CD4-positive, alpha-beta T cell treated with Interferon alpha-2 for 1 hour (primary cell): ENCODE data around the gene MPV17L.
"Not testable (repeated sequence)": the region's sequence is repeated elsewhere in the genome, so short reads cannot be mapped to it uniquely, and the experiment has no call there.

ENCODE experiments used
- DNase-seq, 2 donors: peaks; one replicate each; pipeline ENCODE4 v3.0.0-alpha.2; 2020 to 2022

Gene MPV17L

DNA sequence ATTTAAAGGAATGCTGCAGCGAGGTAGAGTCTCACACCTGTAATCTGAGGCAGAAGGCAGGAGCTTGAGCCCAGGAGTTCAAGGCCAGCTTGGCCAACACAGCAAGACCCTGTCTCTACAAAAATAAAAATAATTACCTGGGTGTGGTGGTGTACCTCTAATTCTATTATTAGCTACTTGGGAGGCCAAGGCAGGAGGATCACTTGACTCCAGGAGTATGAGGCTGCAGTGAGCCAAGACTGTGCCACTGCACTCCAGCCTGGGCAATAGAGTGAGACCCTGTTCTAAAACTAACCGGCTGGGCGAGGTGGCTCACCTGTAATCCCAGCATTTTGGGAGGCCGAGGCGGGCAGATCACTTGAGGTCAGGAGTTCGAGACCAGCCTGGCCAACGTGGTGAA is 57.7 kb downstream of the MPV17L start:
- not testable (repeated sequence) for DNase-seq

- DNase-seq, result not testable (repeated sequence)
Observed at GRCh38 chr16:15454933-15455332, 59.4 kb downstream of the MPV17L start.

DNA sequence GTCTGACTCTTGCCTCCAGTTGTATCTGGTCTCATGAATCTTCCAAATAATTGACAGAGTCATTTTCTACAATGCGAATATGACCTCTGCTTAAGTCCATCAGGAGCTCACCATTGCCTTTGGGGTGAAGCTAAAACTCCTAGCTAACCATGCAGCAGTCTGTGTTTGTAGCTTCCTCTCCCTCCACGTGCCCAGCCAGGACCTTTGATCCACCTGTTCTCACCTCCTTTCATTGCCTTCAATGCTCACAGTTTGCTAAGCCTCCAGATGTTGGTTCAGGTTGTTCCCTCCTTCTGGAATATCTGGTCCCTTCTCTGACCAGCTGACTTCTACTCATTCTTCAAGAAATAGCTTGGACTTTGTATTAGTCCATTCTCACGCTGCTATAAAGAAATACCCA is 61.8 kb downstream of the MPV17L start:
- no peak for DNase-seq

GRCh38 chr16:15457958-15458357 is 62.4 kb downstream of the MPV17L start:
- DNase-seq, result no peak

DNA sequence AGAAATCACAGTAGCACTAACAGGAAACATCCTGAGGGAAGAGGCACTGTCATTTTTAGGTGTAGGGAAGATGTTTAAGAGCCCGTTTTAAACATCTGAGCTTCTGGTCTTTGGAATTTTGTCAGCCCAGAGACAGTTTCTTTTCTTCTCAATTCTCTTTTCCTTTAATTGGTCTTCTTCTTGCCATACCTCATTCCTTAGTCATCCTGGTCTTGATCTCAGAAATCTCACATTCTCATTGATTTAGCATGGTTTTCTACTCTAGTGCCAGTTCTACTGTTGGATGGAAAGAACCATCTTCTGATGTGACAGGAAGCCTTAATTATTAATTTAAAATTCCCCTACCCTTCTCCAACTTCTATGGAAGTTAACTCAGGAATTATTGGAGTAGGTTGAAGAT is 64.2 kb downstream of the MPV17L start:
- DNase-seq, result no peak

DNA sequence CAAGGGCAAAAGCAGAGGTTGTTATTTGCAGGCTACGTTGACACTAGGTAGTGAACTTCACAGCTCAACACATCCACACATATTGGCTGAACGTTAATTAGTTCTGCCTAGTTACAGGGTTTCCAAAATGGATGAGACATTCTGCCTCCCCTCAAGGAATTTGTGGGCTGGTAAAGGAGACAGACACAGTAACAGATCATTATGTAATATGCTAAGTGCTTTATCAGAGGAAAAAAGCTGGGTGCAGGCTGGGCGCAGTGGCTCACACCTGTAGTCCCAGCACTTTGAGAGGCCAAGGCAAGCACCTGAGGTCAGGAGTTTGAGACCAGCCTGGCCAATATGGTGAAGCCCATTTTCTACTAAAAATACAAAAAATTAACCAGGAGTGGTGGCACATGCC is 65.0 kb downstream of the MPV17L start:
- no peak for DNase-seq

- DNase-seq, result no peak
Observed at GRCh38 chr16:15461376-15461775, 65.8 kb downstream of the MPV17L start.
